Progenitor cell of endocrine pancreas (in vitro differentiated cells): ENCODE results near the gene OSBPL6. TPM values are rescaled to one million over a fixed set of nuclear protein-coding genes. Genes with fewer than 3 reads are reported as not detected.

Source experiments
- DNase-seq: peaks from one replicate; pipeline ENCODE4 v3.0.0; 2021; ENCODE audit warnings: low spot score; ENCODE audit not compliant: unreplicated experiment
- H3K27ac Mint-ChIP-seq: 2 replicates; pipeline ENCODE4 v1.8.0; 2021; ENCODE audit warnings: mild to moderate bottlenecking, moderate library complexity, mixed read lengths
- H3K27me3 Mint-ChIP-seq: 2 replicates; pipeline ENCODE4 v1.8.0; 2021; ENCODE audit warnings: mixed read lengths
- H3K36me3 Mint-ChIP-seq: 2 replicates; pipeline ENCODE4 v1.8.0; 2022; ENCODE audit warnings: mixed read lengths; ENCODE audit not compliant: insufficient read depth
- H3K4me1 Mint-ChIP-seq: 2 replicates; pipeline ENCODE4 v1.8.0; 2021; ENCODE audit warnings: low read depth, mixed read lengths
- H3K4me3 Mint-ChIP-seq: 2 replicates; pipeline ENCODE4 v1.8.0; 2021; ENCODE audit warnings: low read depth, mild to moderate bottlenecking, moderate library complexity, mixed read lengths
- H3K9me3 Mint-ChIP-seq: 2 replicates; pipeline ENCODE4 v1.8.0; 2021; ENCODE audit warnings: low read depth, mixed read lengths
- total RNA-seq: library from RNA; stranded (reverse); gene quantifications from 2 replicates; pipeline ENCODE4 v1.2.1, GENCODE V29; 2021
- TF ChIP-seq, protein P1 (sequence below): fragments of 200-600 bp; sonication (generic); IDR thresholded peaks from one replicate; pipeline ENCODE4 v1.5.0; 2021; ENCODE audit warnings: antibody characterized with exemption, mild to moderate bottlenecking; ENCODE audit not compliant: unreplicated experiment

The OSBPL6 gene
- total RNA-seq, 1 donor from 2014 or later = 2.4 TPM

DNA sequence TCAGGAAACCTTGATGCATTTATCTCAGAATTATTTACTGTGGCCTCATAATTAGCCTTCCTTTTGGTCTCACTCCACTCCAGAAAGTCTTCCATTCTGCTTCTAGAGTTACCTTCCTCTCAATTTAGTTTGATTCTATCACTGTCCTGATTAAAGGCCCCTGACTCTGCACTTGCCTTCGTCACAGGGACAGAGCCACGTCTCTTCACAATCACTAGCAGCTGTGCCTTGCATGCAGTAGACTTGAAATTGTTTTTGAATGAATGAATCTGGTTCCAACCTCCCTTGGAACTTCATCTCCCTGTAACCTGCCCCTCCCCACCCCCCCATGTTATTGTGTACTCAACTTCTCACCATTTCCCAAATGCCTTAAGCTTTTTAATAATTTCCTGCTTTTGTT, 52.4 kb downstream of the OSBPL6 start:
- Mint-ChIP-seq H3K27me3 (no peaks in the 10 kb centered on the region), H3K4me3 (no peak overlapping the region), H3K4me1 (peaks cover 16% of the 10 kb centered on the region), H3K27ac (no peak overlapping the region), H3K36me3 (no peaks in the 10 kb centered on the region), H3K9me3 (no peaks in the 10 kb centered on the region)
- DNase-seq = no peak
- TF ChIP-seq, protein P1, sequence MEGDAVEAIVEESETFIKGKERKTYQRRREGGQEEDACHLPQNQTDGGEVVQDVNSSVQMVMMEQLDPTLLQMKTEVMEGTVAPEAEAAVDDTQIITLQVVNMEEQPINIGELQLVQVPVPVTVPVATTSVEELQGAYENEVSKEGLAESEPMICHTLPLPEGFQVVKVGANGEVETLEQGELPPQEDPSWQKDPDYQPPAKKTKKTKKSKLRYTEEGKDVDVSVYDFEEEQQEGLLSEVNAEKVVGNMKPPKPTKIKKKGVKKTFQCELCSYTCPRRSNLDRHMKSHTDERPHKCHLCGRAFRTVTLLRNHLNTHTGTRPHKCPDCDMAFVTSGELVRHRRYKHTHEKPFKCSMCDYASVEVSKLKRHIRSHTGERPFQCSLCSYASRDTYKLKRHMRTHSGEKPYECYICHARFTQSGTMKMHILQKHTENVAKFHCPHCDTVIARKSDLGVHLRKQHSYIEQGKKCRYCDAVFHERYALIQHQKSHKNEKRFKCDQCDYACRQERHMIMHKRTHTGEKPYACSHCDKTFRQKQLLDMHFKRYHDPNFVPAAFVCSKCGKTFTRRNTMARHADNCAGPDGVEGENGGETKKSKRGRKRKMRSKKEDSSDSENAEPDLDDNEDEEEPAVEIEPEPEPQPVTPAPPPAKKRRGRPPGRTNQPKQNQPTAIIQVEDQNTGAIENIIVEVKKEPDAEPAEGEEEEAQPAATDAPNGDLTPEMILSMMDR = no peak

DNA sequence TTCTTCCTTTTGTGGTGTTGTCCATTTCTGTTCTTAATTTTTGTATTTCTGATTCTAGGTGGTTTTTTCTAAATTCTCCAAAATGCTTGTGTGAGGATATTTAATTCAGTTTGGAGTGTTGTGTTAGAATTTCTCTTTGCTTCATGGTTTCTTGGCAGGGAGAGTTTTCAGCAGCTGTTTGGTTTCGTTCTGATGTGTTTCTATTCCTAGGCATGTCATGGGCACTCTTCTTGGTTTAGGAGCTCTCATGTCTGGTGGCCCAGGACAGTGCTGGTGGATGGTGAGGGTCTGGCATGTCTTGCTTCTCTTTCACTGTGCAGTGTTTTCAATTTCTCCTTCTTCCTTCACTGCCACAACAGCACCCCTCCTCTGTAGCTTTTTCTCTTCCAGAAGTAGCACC, 52.9 kb downstream of the OSBPL6 start:
- Mint-ChIP-seq H3K9me3 (no peaks in the 10 kb centered on the region), H3K4me3 (no peak overlapping the region), H3K27ac (no peak overlapping the region), H3K27me3 (no peaks in the 10 kb centered on the region), H3K36me3 (no peaks in the 10 kb centered on the region), H3K4me1 (peaks cover 14% of the 10 kb centered on the region)
- DNase-seq = no peak
- TF ChIP-seq, protein P1 = no peak

DNA sequence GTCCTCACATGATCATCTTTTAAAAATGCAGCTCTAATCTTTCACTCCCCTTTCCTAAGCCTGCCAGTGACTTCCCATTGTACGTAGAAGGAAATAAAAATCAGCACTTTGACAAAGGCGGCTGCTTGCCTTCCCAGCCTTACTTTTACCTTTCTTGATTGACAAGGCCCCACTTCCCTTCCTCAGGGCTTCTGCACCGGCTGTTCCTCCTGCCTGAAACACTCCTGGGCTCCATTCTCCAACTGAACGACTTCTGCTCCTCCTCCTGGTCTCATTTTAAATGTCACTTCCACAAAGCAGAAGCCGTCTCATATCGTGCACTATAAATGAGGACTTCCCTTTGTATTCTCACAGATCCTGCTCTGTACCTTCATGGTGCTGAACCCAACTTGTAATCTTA, 56.1 kb downstream of the OSBPL6 start:
- Mint-ChIP-seq H3K36me3 (no peaks in the 10 kb centered on the region), H3K4me3 (no peak overlapping the region), H3K27me3 (no peaks in the 10 kb centered on the region), H3K9me3 (no peaks in the 10 kb centered on the region), H3K4me1 (peaks cover 12% of the 10 kb centered on the region), H3K27ac (peak overlapping the region; percentile 46)
- TF ChIP-seq, protein P1 = no peak
- DNase-seq = no peak

DNA sequence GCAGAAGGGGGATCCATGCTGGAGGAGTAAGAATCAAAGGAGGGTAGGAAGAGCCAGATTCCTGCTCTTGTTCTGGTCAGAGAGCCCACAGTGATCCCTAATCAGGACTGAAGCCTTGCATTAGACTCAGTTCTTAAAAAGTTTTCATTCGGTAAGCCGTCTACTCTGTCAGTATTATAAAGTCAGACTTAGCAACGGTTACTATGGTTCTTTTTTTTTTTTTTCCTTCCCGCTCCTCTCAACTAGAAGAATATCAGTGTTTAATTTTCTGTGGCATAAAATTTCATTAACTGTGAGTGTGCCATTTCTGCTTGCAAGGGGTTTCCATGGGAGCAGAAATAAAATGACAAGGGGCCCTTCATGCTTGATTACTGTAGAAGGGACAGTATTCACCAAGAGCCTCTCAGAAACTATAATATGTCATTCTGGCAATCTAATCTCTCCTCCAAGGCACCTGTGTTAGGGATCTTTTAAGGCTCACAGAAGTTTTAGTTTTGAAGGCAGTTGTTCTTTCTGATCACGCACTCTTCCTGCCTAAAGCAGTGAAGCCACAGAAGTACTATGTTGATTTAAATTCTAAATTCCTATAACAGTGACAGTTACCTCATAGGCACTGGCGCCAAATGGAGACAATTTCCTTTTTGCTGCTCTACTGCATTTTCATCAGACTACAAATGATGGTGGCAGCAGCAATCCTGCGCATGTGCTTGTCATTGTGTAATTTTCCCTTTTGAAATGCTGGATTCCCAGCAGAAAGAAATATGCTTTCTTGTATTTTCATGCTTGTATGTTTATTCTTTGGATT, 57.0 kb downstream of the OSBPL6 start:
- DNase-seq = no peak
- Mint-ChIP-seq H3K9me3 (no peaks in the 10 kb centered on the region), H3K4me3 (no peak overlapping the region), H3K4me1 (peaks cover 16% of the 10 kb centered on the region), H3K27me3 (no peaks in the 10 kb centered on the region), H3K27ac (peak overlapping the region; percentile 46), H3K36me3 (no peaks in the 10 kb centered on the region)
- TF ChIP-seq, protein P1 = no peak

DNA sequence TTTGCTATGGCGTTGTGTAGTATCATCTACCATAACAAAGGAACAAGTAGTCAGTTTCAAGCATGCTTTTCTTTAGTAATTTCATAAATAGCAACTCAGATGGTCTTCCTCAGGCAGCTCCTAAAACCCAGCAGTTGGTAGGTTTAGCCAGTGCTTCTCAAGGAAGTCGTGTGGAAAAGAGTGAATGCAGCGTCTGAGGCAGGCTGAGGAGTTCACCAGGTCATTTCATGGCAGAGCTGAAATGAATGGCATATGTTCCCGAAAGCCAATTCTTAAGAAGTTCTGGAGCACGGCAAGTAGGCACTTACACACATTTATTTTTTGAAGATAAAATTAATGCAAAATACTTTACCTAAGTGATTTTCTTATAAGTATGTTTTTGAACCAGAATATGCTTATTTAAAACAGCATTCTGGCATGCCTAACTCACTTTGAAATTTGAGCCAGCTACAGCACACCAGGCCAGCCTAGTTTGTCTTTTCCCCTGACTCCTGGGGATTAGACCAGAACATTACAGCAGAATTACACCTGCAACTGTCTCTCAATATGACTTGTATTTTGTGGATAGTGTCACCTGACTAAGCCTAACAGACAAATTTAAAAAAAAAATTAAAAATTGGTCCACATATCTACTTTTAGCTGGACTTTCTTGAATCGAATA, 62.2 kb downstream of the OSBPL6 start:
- Mint-ChIP-seq H3K4me3 (no peak overlapping the region), H3K27ac (no peak overlapping the region), H3K9me3 (no peaks in the 10 kb centered on the region), H3K36me3 (no peaks in the 10 kb centered on the region), H3K4me1 (peaks cover 5% of the 10 kb centered on the region), H3K27me3 (no peaks in the 10 kb centered on the region)
- TF ChIP-seq, protein P1 = no peak
- no peak for DNase-seq
